Glomerular endothelial cell (primary cell): ENCODE results near the gene HDAC9. TPM values are rescaled to one million over a fixed set of nuclear protein-coding genes. Genes with fewer than 3 reads are reported as not detected.
"Not testable (repeated sequence)": the region's sequence is repeated elsewhere in the genome, so short reads cannot be mapped to it uniquely, and the experiment has no call there.

Experiments used
- DNase-seq: peaks from one replicate; pipeline ENCODE4 v3.0.0-alpha.2; 2011; ENCODE audit warnings: low read depth, low spot score; ENCODE audit errors: extremely low read depth
- total RNA-seq: library from RNA; depleted of rRNA; stranded (reverse); fragments of >200 nt; gene quantifications from 2 replicates; pipeline ENCODE4 v1.2.3, GENCODE V29; 2015

The HDAC9 gene
- total RNA-seq, 1 donor from 2014 or later: 24.7 TPM

GRCh38 chr7:18702071-18702829 is 206.7 kb downstream of the HDAC9 start:
- DNase-seq: no peak

GRCh38 chr7:18703685-18704084 is 208.1 kb downstream of the HDAC9 start:
- DNase-seq: no peak

- no peak for DNase-seq
These were observed 211.1 kb downstream of the HDAC9 start for GRCh38 chr7:18706670-18707069.

GRCh38 chr7:18708204-18708603 is 212.7 kb downstream of the HDAC9 start:
- no peak for DNase-seq

GRCh38 chr7:18715988-18716387 is 220.4 kb downstream of the HDAC9 start:
- DNase-seq: no peak

- no peak for DNase-seq
These were observed 225.9 kb downstream of the HDAC9 start for GRCh38 chr7:18721429-18721828.

- no peak for DNase-seq
These were observed 228.8 kb downstream of the HDAC9 start for GRCh38 chr7:18724318-18724717.

GRCh38 chr7:18727115-18727870 is 231.7 kb downstream of the HDAC9 start:
- DNase-seq: peak; percentile 7

- DNase-seq: not testable (repeated sequence)
These were observed 240.5 kb downstream of the HDAC9 start for GRCh38 chr7:18736012-18736411.

GRCh38 chr7:18740579-18740988 is 245.0 kb downstream of the HDAC9 start:
- DNase-seq: no peak

GRCh38 chr7:18753972-18754610 is 258.5 kb downstream of the HDAC9 start:
- DNase-seq: no peak

GRCh38 chr7:18754766-18755165 is 259.2 kb downstream of the HDAC9 start:
- DNase-seq: no peak

- DNase-seq: no peak
These were observed 260.2 kb downstream of the HDAC9 start for GRCh38 chr7:18755793-18756192.

GRCh38 chr7:18756378-18757050 is 261.0 kb downstream of the HDAC9 start:
- no peak for DNase-seq

- no peak for DNase-seq
These were observed 264.5 kb downstream of the HDAC9 start for GRCh38 chr7:18760046-18760445.

GRCh38 chr7:18760631-18761445 is 265.3 kb downstream of the HDAC9 start:
- no peak for DNase-seq

- DNase-seq: no peak
These were observed 266.6 kb downstream of the HDAC9 start for GRCh38 chr7:18762189-18762588.

GRCh38 chr7:18768256-18768655 is 272.7 kb downstream of the HDAC9 start:
- no peak for DNase-seq

- DNase-seq: peak; percentile 27
These were observed 274.7 kb downstream of the HDAC9 start for GRCh38 chr7:18770154-18770811.

- no peak for DNase-seq
These were observed 275.3 kb downstream of the HDAC9 start for GRCh38 chr7:18770822-18771221.
